ENCODE results near the gene TVP23B. TPM values are rescaled to one million over a fixed set of nuclear protein-coding genes. Genes with fewer than 3 reads are reported as not detected.
"Not testable (repeated sequence)": the region's sequence is repeated elsewhere in the genome, so short reads cannot be mapped to it uniquely, and the experiment has no call there.

The TVP23B gene
- total RNA-seq, 1 donor from 2014 or later: 31.4 TPM

- H3K27ac Mint-ChIP-seq; H3K27me3 Mint-ChIP-seq (ENCODE audit: low read depth); H3K9me3 Mint-ChIP-seq; H3K36me3 Mint-ChIP-seq (ENCODE audit: low read depth); DNase-seq (ENCODE audit: low spot score); H3K4me1 Mint-ChIP-seq (ENCODE audit: low read depth); H3K4me3 Mint-ChIP-seq (ENCODE audit: low read depth); intact Hi-C loops (cut with micrococcal nuclease): not testable (repeated sequence)
These were observed 34.9 kb downstream of the TVP23B start for GRCh38 chr17:18815924-18816323.

DNA sequence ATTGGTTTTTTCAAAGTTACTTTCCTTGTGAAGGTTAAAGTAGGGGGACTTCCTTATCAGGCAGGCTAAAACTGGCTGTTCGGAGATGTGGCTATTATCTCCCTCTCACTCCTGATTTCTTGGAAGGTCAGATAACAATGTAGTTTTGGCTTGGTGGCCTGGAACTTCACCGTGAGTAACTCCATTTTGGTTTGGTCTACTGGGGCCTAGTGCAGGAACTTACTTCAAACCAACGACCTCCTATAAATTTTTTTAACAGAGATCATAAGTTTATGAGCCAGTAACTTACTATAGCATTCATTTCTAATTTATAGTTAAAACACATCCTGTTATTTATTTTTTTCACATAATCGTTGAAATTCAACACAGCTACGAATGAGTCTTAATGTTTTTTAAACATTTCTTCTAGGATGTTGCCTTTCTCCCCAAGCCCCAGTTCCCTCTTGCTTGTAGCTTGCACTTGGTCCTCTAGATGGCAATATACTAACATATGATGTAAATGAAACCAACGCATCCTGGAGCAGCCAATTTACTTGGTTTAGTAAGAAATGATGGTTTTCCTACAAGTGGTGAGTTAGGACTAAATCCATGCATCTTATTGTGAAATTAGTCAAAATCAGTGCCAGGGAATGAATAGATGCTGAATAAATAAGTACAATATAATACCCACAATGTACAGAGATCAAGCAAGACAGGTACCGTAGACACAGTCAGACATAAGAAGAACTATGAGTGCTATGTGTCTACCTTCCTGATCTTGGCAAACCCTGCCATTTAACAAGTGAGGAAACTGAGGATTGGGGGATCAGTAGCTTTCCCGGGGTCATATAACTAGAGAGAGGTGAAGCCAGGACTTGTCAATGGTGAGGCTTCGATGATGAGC lies 35.7 kb downstream of the TVP23B start:
- intact Hi-C loops (cut with micrococcal nuclease); H3K4me3 Mint-ChIP-seq (ENCODE audit: low read depth); H3K9me3 Mint-ChIP-seq; H3K27me3 Mint-ChIP-seq (ENCODE audit: low read depth); H3K27ac Mint-ChIP-seq; H3K36me3 Mint-ChIP-seq (ENCODE audit: low read depth): not testable (repeated sequence)
- H3K4me1 Mint-ChIP-seq (ENCODE audit: low read depth): peaks cover 11% of the 10 kb centered on the region
- DNase-seq (ENCODE audit: low spot score): peak; percentile 18

DNA sequence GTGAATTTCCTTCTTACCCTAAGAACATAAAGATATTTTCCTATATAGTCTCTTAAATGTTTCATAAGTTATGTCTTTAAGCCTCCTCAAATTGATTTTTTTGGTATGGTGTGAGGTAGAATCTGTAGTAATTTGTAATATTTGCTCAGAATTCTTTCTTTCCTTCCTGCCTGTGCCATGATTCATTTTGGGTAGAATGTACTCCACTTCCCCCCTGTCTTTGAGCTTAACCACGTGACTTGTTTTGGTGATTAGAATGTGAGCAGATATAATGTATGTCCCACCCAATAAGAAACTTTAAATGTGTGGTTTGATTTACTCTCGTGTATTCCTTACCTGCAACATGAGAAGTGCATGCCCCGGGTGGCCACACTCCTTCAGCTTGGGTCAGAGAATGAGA lies 40.4 kb downstream of the TVP23B start:
- DNase-seq (ENCODE audit: low spot score); H3K4me3 Mint-ChIP-seq (ENCODE audit: low read depth); H3K9me3 Mint-ChIP-seq; H3K36me3 Mint-ChIP-seq (ENCODE audit: low read depth); intact Hi-C loops (cut with micrococcal nuclease); H3K27ac Mint-ChIP-seq; H3K27me3 Mint-ChIP-seq (ENCODE audit: low read depth): not testable (repeated sequence)
- H3K4me1 Mint-ChIP-seq (ENCODE audit: low read depth): peaks cover 11% of the 10 kb centered on the region

DNA sequence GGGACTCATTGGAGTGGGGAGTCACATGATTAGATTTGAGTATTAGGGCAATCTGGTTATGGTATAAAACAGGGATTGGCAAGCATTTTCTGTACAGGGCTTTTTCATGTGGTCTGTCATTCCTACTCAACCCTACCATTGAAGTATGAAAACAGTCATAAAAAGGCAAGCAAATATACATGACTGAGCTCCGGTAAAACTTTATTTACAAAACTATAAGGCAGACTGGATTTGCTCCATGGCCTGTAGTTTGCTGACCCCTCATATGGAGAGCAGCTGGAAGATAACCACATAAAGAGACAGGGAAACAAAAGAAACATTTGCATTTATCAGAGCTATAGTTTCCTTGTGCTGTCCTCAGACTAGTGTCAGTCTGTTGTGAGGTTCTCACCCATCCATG lies 46.6 kb downstream of the TVP23B start:
- H3K27ac Mint-ChIP-seq; H3K4me1 Mint-ChIP-seq (ENCODE audit: low read depth); intact Hi-C loops (cut with micrococcal nuclease); H3K4me3 Mint-ChIP-seq (ENCODE audit: low read depth); DNase-seq (ENCODE audit: low spot score); H3K36me3 Mint-ChIP-seq (ENCODE audit: low read depth); H3K9me3 Mint-ChIP-seq; H3K27me3 Mint-ChIP-seq (ENCODE audit: low read depth): not testable (repeated sequence)

- H3K36me3 Mint-ChIP-seq (ENCODE audit: low read depth): no peaks in the 10 kb centered on the region
These were observed 67.5 kb downstream of the TVP23B start for GRCh38 chr17:18848501-18848900.

GRCh38 chr17:18850679-18851078 lies 69.7 kb downstream of the TVP23B start:
- DNase-seq (ENCODE audit: low spot score): no peak
- no peak overlapping the region for H3K27ac Mint-ChIP-seq
- H3K36me3 Mint-ChIP-seq (ENCODE audit: low read depth): no peaks in the 10 kb centered on the region
- intact Hi-C loops (cut with micrococcal nuclease): no loop called here
- no peaks in the 10 kb centered on the region for H3K9me3 Mint-ChIP-seq
- no peak overlapping the region for H3K4me3 Mint-ChIP-seq (ENCODE audit: low read depth)
- no peaks in the 10 kb centered on the region for H3K27me3 Mint-ChIP-seq (ENCODE audit: low read depth)
- peaks cover 9% of the 10 kb centered on the region for H3K4me1 Mint-ChIP-seq (ENCODE audit: low read depth)

More at GRCh38 chr17:18848501-18848900, 67.5 kb downstream of the TVP23B start:
- Mint-ChIP-seq H3K4me3 (ENCODE audit: low read depth) (no peak overlapping the region), H3K4me1 (ENCODE audit: low read depth) (no peaks in the 10 kb centered on the region), H3K27me3 (ENCODE audit: low read depth) (peaks cover 4% of the 10 kb centered on the region), H3K27ac (no peak overlapping the region), H3K9me3 (no peaks in the 10 kb centered on the region)
- no peak for DNase-seq (ENCODE audit: low spot score)
- intact Hi-C loops (cut with micrococcal nuclease): no loop called here

- intact Hi-C loops (cut with micrococcal nuclease): no loop called here
- H3K4me3 Mint-ChIP-seq (ENCODE audit: low read depth): no peak overlapping the region
These were observed 70.2 kb downstream of the TVP23B start for GRCh38 chr17:18851201-18851600.

DNA sequence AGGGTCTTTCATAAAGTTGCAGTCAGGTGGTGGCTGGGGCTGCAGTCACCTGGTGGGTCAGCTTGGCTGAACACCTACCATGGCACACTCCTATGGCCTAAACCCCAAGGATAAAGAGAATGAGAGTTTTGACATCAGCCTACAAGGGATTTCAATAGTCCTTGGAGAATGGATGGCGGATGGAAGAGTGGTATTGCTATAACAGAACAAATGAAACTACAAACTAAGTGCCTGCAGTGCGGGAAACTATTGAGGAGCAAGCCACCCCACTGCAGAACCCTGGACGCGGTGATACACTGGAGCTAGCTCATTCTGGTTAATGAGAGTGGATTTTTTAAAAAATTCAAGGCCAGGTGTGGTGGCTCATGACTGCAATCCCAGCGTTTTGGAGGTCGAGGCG lies 74.0 kb downstream of the TVP23B start:
- intact Hi-C loops (cut with micrococcal nuclease): no loop called here
- H3K27ac Mint-ChIP-seq: no peak overlapping the region
- H3K4me1 Mint-ChIP-seq (ENCODE audit: low read depth): peaks cover 24% of the 10 kb centered on the region
- no peaks in the 10 kb centered on the region for H3K9me3 Mint-ChIP-seq
- no peaks in the 10 kb centered on the region for H3K27me3 Mint-ChIP-seq (ENCODE audit: low read depth)
- no peak for DNase-seq (ENCODE audit: low spot score)
- H3K36me3 Mint-ChIP-seq (ENCODE audit: low read depth): peaks cover 4% of the 10 kb centered on the region
- peak overlapping the region; percentile 92 for H3K4me3 Mint-ChIP-seq (ENCODE audit: low read depth)

More at GRCh38 chr17:18851201-18851600, 70.2 kb downstream of the TVP23B start:
- Mint-ChIP-seq H3K36me3 (ENCODE audit: low read depth) (no peaks in the 10 kb centered on the region), H3K27ac (no peak overlapping the region), H3K27me3 (ENCODE audit: low read depth) (no peaks in the 10 kb centered on the region), H3K9me3 (no peaks in the 10 kb centered on the region), H3K4me1 (ENCODE audit: low read depth) (peaks cover 11% of the 10 kb centered on the region)
- no peak for DNase-seq (ENCODE audit: low spot score)

DNA sequence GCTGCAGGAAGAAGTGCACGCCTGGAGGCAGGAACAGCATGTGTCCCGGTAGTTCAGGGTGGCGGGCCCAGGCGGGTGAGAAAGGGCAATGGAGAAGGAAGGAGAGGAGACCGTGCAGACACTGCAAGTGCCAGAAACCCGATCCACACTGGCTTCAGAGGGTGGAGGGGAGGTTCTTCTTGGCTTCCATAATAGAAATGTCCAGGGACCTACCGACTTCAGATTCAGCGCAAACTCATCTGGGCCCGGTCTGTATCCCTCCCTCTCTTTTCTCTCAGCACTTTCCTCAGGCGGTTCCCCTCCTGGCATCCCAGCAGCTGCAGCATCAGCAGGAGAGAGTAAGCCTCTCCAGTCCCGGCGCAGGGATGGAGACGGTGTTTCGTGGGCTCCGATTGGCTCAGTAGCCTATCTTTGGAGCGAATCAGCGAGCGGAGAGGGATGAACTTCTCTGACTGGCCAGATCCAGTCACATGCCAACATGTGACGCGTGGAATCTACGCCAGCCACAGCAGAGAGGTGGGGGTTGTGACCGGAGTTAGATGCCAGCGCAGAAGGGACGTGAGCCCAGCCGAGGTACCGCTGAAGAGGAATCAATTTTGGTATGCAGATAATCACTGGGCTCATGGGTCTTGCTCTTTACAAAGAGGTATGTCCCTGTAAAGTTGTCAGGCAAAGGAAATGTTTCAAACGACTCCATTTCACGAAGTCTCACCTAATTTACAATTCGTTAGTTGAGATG lies 75.0 kb downstream of the TVP23B start:
- peak; percentile 87 for DNase-seq (ENCODE audit: low spot score)
- intact Hi-C loops (cut with micrococcal nuclease): no loop called here
- peak overlapping the region; percentile 92 for H3K27ac Mint-ChIP-seq
- no peaks in the 10 kb centered on the region for H3K9me3 Mint-ChIP-seq
- no peaks in the 10 kb centered on the region for H3K27me3 Mint-ChIP-seq (ENCODE audit: low read depth)
- peak overlapping the region; percentile 92 for H3K4me3 Mint-ChIP-seq (ENCODE audit: low read depth)
- peaks cover 35% of the 10 kb centered on the region for H3K4me1 Mint-ChIP-seq (ENCODE audit: low read depth)
- peaks cover 4% of the 10 kb centered on the region for H3K36me3 Mint-ChIP-seq (ENCODE audit: low read depth)

Other genes starting within 250 kb of the TVP23B start
- gene TBC1D28, start 136.8 kb upstream of the TVP23B start, total RNA-seq: not detected in 2 replicates
- 5.7 and 6.3 TPM in 2 replicates for gene FOXO3B, start 98.9 kb upstream of the TVP23B start, total RNA-seq
- not detected in 2 replicates for gene FBXW10, start 37.1 kb upstream of the TVP23B start, total RNA-seq
- 70.6 and 76.4 TPM in 2 replicates for gene PRPSAP2, start 76.9 kb downstream of the TVP23B start, total RNA-seq
- not detected in 2 replicates for gene SLC5A10, start 171.0 kb downstream of the TVP23B start, total RNA-seq
- gene FAM83G, start 223.6 kb downstream of the TVP23B start, total RNA-seq: 14.0 and 15.3 TPM in 2 replicates

Measured in activated T-helper 2 cell treated with anti-CD3 and anti-CD28 coated beads, Interferon-gamma antibody, Interleukin-2, Interleukin-4, amounts not matched to agents 10 μg/mL and 5 μg/mL and 100 μg/mL, durations not matched to agents 14 hours and 24 hours and 36 hours (primary cell).